ENCODE measurements around the gene PRKCH.
"Not testable (repeated sequence)": the region's sequence is repeated elsewhere in the genome, so short reads cannot be mapped to it uniquely, and the experiment has no call there.

Gene PRKCH

DNA sequence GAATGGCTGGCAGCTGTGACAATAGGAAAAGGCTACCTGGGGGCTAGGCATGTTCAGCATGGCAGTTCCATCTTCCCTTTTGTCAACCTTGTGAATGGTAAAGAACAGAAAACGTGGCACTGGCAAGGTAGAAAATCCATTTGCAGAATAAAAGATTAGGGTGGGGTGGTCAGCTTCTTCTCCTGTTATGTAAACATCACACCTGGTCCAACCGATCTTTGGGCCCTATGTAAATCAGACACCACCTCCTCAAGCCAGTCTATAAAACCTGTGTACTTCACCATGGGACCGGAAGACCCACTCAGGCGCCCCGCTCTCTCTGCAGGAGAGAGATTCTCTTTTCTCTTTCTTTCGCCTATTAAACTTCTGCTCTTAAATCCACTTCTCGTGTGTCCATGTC, 20.6 kb upstream of the PRKCH start:
- no peak overlapping the region for H3K23ac ChIP-seq (ENCODE audit: low read depth, low read length, poor library complexity)
- H2AK5ac ChIP-seq (ENCODE audit: low read depth, low read length): no peak overlapping the region
- no peak overlapping the region for H3K14ac ChIP-seq (ENCODE audit: low read length)
- H3K18ac ChIP-seq (ENCODE audit: low read length): no peak overlapping the region
- H3K27me3 ChIP-seq (ENCODE audit: control insufficient read depth in 3 of 3, insufficient read depth in 3 of 3, low read depth in 1 of 3, low read length in 3 of 3): peaks cover 0 to 4% (median 0%) of the 10 kb centered on the region in 3 experiments
- no peak overlapping the region for H2BK12ac ChIP-seq (ENCODE audit: low read length)
- no peaks in the 10 kb centered on the region for H3K9me3 ChIP-seq (replicated peaks in 1 of 2; ENCODE audit: control insufficient read depth in 2 of 2, insufficient read depth in 1 of 2, low read depth in 1 of 2, low read length in 2 of 2)
- no peaks in the 10 kb centered on the region for H3K4me1 ChIP-seq (ENCODE audit: control insufficient read depth in 2 of 2, insufficient read depth in 1 of 2, low read depth in 1 of 2, low read length in 2 of 2)
- no CpG with 5 or more reads among the region's 7 CpGs for WGBS, 2 donors (ENCODE audit: extremely low coverage in 2 of 2, insufficient read length in 2 of 2, insufficient replicate concordance in 1 of 2)
- no peak overlapping the region for H3K4me3 ChIP-seq (ENCODE audit: low read length in 2 of 2)
- H4K8ac ChIP-seq (ENCODE audit: low read depth, low read length): no peak overlapping the region
- no peak overlapping the region for H4K91ac ChIP-seq (ENCODE audit: low read depth, low read length, poor library complexity)
- H2BK120ac ChIP-seq (ENCODE audit: low read depth, low read length): no peak overlapping the region
- no peak overlapping the region for H3K27ac ChIP-seq (replicated peaks; ENCODE audit: low read length)
- H2BK15ac ChIP-seq (ENCODE audit: low read length): no peak overlapping the region
- no peaks in the 10 kb centered on the region for H3K36me3 ChIP-seq (replicated peaks in 1 of 2; ENCODE audit: control insufficient read depth in 2 of 2, insufficient read depth in 2 of 2, low read length in 2 of 2)
- H3K79me1 ChIP-seq (ENCODE audit: low read depth, low read length): no peaks in the 10 kb centered on the region
- no peak overlapping the region for H2AFZ ChIP-seq (ENCODE audit: low read length)
- no peak overlapping the region for H3K4ac ChIP-seq (ENCODE audit: low read length)
- no peak overlapping the region for H3K9ac ChIP-seq (ENCODE audit: low read depth, low read length, poor library complexity)
- no peak overlapping the region for H3K4me2 ChIP-seq (ENCODE audit: insufficient read depth, low read length, poor library complexity, severe bottlenecking)
- no peak for DNase-seq (ENCODE audit: low spot score)
- no peak overlapping the region for H2BK5ac ChIP-seq (ENCODE audit: low read length)

DNA sequence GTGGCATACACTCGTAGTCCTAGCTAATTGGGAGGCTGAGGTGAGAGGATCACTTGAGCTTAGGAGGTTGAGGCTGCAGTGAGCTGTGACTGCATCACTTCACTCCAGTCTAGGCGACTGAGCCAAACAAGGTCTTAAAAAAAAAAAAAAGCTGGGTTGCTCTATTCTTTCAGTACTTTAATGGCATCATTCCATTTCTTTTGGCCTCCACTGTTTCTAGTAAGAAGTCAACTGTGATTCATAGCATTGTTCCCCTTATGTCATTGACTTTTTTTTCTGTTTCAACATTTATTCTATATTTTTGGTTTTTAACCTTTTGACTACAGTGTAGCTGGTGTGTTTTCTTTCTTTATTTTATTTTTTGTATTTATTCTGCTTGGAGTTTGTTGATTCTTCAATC, 16.7 kb upstream of the PRKCH start:
- Histone ChIP-seq H3K4me2 (ENCODE audit: insufficient read depth, low read length, poor library complexity, severe bottlenecking) (no peak overlapping the region), H3K23ac (ENCODE audit: low read depth, low read length, poor library complexity) (no peak overlapping the region), H3K18ac (ENCODE audit: low read length) (no peak overlapping the region), H3K9ac (ENCODE audit: low read depth, low read length, poor library complexity) (no peak overlapping the region), H2BK5ac (ENCODE audit: low read length) (no peak overlapping the region), H3K4me3 (ENCODE audit: low read length in 2 of 2) (no peak overlapping the region), H2AFZ (ENCODE audit: low read length) (no peak overlapping the region), H3K79me1 (ENCODE audit: low read depth, low read length) (no peaks in the 10 kb centered on the region), H2AK5ac (ENCODE audit: low read depth, low read length) (no peak overlapping the region), H4K8ac (ENCODE audit: low read depth, low read length) (no peak overlapping the region), H3K4me1 (ENCODE audit: control insufficient read depth in 2 of 2, insufficient read depth in 1 of 2, low read depth in 1 of 2, low read length in 2 of 2) (no peaks in the 10 kb centered on the region), H3K4ac (ENCODE audit: low read length) (no peak overlapping the region), H4K91ac (ENCODE audit: low read depth, low read length, poor library complexity) (no peak overlapping the region), H3K27me3 (ENCODE audit: control insufficient read depth in 3 of 3, insufficient read depth in 3 of 3, low read depth in 1 of 3, low read length in 3 of 3) (peaks cover 0 to 1% (median 0%) of the 10 kb centered on the region in 3 experiments), H3K36me3 (replicated peaks in 1 of 2; ENCODE audit: control insufficient read depth in 2 of 2, insufficient read depth in 2 of 2, low read length in 2 of 2) (no peaks in the 10 kb centered on the region), H3K27ac (replicated peaks; ENCODE audit: low read length) (no peak overlapping the region), H3K9me3 (replicated peaks in 1 of 2; ENCODE audit: control insufficient read depth in 2 of 2, insufficient read depth in 1 of 2, low read depth in 1 of 2, low read length in 2 of 2) (no peaks in the 10 kb centered on the region), H3K14ac (ENCODE audit: low read length) (no peak overlapping the region), H2BK120ac (ENCODE audit: low read depth, low read length) (no peak overlapping the region), H2BK15ac (ENCODE audit: low read length) (no peak overlapping the region), H2BK12ac (ENCODE audit: low read length) (no peak overlapping the region)
- DNase-seq (ENCODE audit: low spot score): no peak
- no CpG with 5 or more reads among the region's 2 CpGs for WGBS, 2 donors (ENCODE audit: extremely low coverage in 2 of 2, insufficient read length in 2 of 2, insufficient replicate concordance in 1 of 2)

- Histone ChIP-seq H2BK15ac (ENCODE audit: low read length) (no peak overlapping the region), H2BK5ac (ENCODE audit: low read length) (no peak overlapping the region), H3K4ac (ENCODE audit: low read length) (no peak overlapping the region), H2AFZ (ENCODE audit: low read length) (no peak overlapping the region), H3K4me3 (ENCODE audit: low read length in 2 of 2) (no peak overlapping the region), H4K91ac (ENCODE audit: low read depth, low read length, poor library complexity) (no peak overlapping the region), H3K27me3 (ENCODE audit: control insufficient read depth in 3 of 3, insufficient read depth in 3 of 3, low read depth in 1 of 3, low read length in 3 of 3) (no peaks in the 10 kb centered on the region), H3K23ac (ENCODE audit: low read depth, low read length, poor library complexity) (no peak overlapping the region), H2AK5ac (ENCODE audit: low read depth, low read length) (no peak overlapping the region), H3K18ac (ENCODE audit: low read length) (no peak overlapping the region), H3K9ac (ENCODE audit: low read depth, low read length, poor library complexity) (no peak overlapping the region), H2BK120ac (ENCODE audit: low read depth, low read length) (no peak overlapping the region), H3K14ac (ENCODE audit: low read length) (no peak overlapping the region), H4K8ac (ENCODE audit: low read depth, low read length) (no peak overlapping the region), H3K36me3 (replicated peaks in 1 of 2; ENCODE audit: control insufficient read depth in 2 of 2, insufficient read depth in 2 of 2, low read length in 2 of 2) (peaks cover 0 to 1% of the 10 kb centered on the region in 2 donors), H2BK12ac (ENCODE audit: low read length) (no peak overlapping the region), H3K4me1 (ENCODE audit: control insufficient read depth in 2 of 2, insufficient read depth in 1 of 2, low read depth in 1 of 2, low read length in 2 of 2) (no peaks in the 10 kb centered on the region), H3K79me1 (ENCODE audit: low read depth, low read length) (no peaks in the 10 kb centered on the region), H3K27ac (replicated peaks; ENCODE audit: low read length) (no peak overlapping the region), H3K9me3 (replicated peaks in 1 of 2; ENCODE audit: control insufficient read depth in 2 of 2, insufficient read depth in 1 of 2, low read depth in 1 of 2, low read length in 2 of 2) (peaks cover 0 to 2% of the 10 kb centered on the region in 2 donors), H3K4me2 (ENCODE audit: insufficient read depth, low read length, poor library complexity, severe bottlenecking) (no peak overlapping the region)
- WGBS, 2 donors (ENCODE audit: extremely low coverage in 2 of 2, insufficient read length in 2 of 2, insufficient replicate concordance in 1 of 2): no CpG with 5 or more reads among the region's 3 CpGs
- DNase-seq (ENCODE audit: low spot score): no peak
These were observed 13.2 kb upstream of the PRKCH start for GRCh38 chr14:61308198-61308597.

- not testable (repeated sequence) for H3K9ac ChIP-seq (ENCODE audit: low read depth, low read length, poor library complexity); H3K4me2 ChIP-seq (ENCODE audit: insufficient read depth, low read length, poor library complexity, severe bottlenecking); H4K8ac ChIP-seq (ENCODE audit: low read depth, low read length); H3K14ac ChIP-seq (ENCODE audit: low read length); H3K4me3 ChIP-seq (ENCODE audit: low read length in 2 of 2); H3K23ac ChIP-seq (ENCODE audit: low read depth, low read length, poor library complexity); H3K27ac ChIP-seq (replicated peaks; ENCODE audit: low read length); H2BK12ac ChIP-seq (ENCODE audit: low read length); H3K18ac ChIP-seq (ENCODE audit: low read length); H2AK5ac ChIP-seq (ENCODE audit: low read depth, low read length); DNase-seq (ENCODE audit: low spot score); H3K4ac ChIP-seq (ENCODE audit: low read length); H3K27me3 ChIP-seq (ENCODE audit: control insufficient read depth in 3 of 3, insufficient read depth in 3 of 3, low read depth in 1 of 3, low read length in 3 of 3); H2AFZ ChIP-seq (ENCODE audit: low read length); H2BK5ac ChIP-seq (ENCODE audit: low read length); H4K91ac ChIP-seq (ENCODE audit: low read depth, low read length, poor library complexity); H3K79me1 ChIP-seq (ENCODE audit: low read depth, low read length); H3K36me3 ChIP-seq (replicated peaks in 1 of 2; ENCODE audit: control insufficient read depth in 2 of 2, insufficient read depth in 2 of 2, low read length in 2 of 2); H2BK120ac ChIP-seq (ENCODE audit: low read depth, low read length); H3K4me1 ChIP-seq (ENCODE audit: control insufficient read depth in 2 of 2, insufficient read depth in 1 of 2, low read depth in 1 of 2, low read length in 2 of 2); H3K9me3 ChIP-seq (replicated peaks in 1 of 2; ENCODE audit: control insufficient read depth in 2 of 2, insufficient read depth in 1 of 2, low read depth in 1 of 2, low read length in 2 of 2); H2BK15ac ChIP-seq (ENCODE audit: low read length)
- no CpG with 5 or more reads among the region's 4 CpGs for WGBS, 2 donors (ENCODE audit: extremely low coverage in 2 of 2, insufficient read length in 2 of 2, insufficient replicate concordance in 1 of 2)
These were observed 12.7 kb upstream of the PRKCH start for GRCh38 chr14:61308701-61309100.

Data from neuronal stem cell (in vitro differentiated cells).